ENCODE results near the gene MACROD2. TPM values are rescaled to one million over a fixed set of nuclear protein-coding genes. Genes with fewer than 3 reads are reported as not detected.

Gene MACROD2
- polyA plus RNA-seq, 1 donor (not counting 4 experiments of a cell fraction or from before 2014, with no cell fraction given), result 0.71 TPM

DNA sequence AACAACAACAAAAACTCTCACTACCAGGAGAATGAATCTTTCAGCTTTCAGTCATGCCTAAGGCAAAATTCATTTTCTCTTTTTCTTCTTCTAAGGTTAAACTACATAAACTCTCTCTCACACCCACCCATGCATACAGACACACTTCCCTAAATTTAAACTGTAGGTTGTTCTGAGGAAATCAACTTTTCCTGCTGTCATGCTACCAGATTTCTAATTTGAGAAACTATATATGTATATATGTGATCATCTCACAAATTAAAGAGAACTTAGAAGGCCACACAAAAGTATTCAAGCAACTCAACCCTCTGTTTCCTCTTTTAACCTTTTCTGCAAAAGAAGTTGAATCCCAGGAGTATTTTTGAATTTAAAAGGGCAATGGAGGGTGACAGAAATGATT, 2045.4 kb downstream of the MACROD2 start:
- Histone ChIP-seq H3K9me1 (ENCODE audit: control insufficient read depth, extremely low read depth, insufficient read depth, low read length) (no peaks in the 10 kb centered on the region), H3K9ac (ENCODE audit: control insufficient read depth, extremely low read depth, insufficient read depth, low read length) (no peak overlapping the region), H4K20me1 (ENCODE audit: control insufficient read depth, extremely low read depth, insufficient read depth, low read length) (no peaks in the 10 kb centered on the region), H3K9me3 (ENCODE audit: control insufficient read depth, low read depth, low read length) (no peaks in the 10 kb centered on the region), H3K27ac (ENCODE audit: control insufficient read depth, insufficient read depth, low read length) (no peak overlapping the region), H3K4me1 (ENCODE audit: control insufficient read depth, extremely low read depth, insufficient read depth, low read length) (no peaks in the 10 kb centered on the region), H3K36me3 (ENCODE audit: control insufficient read depth in 2 of 2, extremely low read depth in 1 of 2, insufficient read depth in 2 of 2, low read length in 2 of 2) (no peaks in the 10 kb centered on the region), H3K79me2 (ENCODE audit: control insufficient read depth, insufficient read depth, low read length) (no peaks in the 10 kb centered on the region), H3K4me3 (ENCODE audit: control insufficient read depth in 2 of 3, extremely low read depth in 1 of 3, insufficient read depth in 2 of 3, low read depth in 1 of 3, low read length in 3 of 3) (no peak overlapping the region), H3K4me2 (ENCODE audit: control insufficient read depth, extremely low read depth, insufficient read depth, low read depth, low read length) (no peak overlapping the region), H2AFZ (ENCODE audit: control insufficient read depth, low read length) (no peak overlapping the region), H3K27me3 (ENCODE audit: control insufficient read depth, extremely low read depth, insufficient read depth, low read length) (no peaks in the 10 kb centered on the region)
- dilution Hi-C loops (cut with MboI; ENCODE audit: extremely low pct_ligation_motif_present, low sequenced_read_pairs), result no loop called here
- TF ChIP-seq, protein P1, sequence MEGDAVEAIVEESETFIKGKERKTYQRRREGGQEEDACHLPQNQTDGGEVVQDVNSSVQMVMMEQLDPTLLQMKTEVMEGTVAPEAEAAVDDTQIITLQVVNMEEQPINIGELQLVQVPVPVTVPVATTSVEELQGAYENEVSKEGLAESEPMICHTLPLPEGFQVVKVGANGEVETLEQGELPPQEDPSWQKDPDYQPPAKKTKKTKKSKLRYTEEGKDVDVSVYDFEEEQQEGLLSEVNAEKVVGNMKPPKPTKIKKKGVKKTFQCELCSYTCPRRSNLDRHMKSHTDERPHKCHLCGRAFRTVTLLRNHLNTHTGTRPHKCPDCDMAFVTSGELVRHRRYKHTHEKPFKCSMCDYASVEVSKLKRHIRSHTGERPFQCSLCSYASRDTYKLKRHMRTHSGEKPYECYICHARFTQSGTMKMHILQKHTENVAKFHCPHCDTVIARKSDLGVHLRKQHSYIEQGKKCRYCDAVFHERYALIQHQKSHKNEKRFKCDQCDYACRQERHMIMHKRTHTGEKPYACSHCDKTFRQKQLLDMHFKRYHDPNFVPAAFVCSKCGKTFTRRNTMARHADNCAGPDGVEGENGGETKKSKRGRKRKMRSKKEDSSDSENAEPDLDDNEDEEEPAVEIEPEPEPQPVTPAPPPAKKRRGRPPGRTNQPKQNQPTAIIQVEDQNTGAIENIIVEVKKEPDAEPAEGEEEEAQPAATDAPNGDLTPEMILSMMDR (optimal IDR thresholded peaks at IDR 0.05 in 1 of 3, IDR thresholded peaks at IDR 0.05 in 1 of 3, conservative IDR thresholded peaks at IDR 0.05 in 1 of 3; ENCODE audit: extremely low read depth in 1 of 3, insufficient read depth in 2 of 3, low read length in 3 of 3), result no peak
- TF ChIP-seq EZH2 (IDR thresholded peaks at IDR 0.05; ENCODE audit: low read length), result no peak
- DNase-seq (ENCODE audit: low read depth, low spot score), result no peak
- FAIRE-seq, result no peak

DNA sequence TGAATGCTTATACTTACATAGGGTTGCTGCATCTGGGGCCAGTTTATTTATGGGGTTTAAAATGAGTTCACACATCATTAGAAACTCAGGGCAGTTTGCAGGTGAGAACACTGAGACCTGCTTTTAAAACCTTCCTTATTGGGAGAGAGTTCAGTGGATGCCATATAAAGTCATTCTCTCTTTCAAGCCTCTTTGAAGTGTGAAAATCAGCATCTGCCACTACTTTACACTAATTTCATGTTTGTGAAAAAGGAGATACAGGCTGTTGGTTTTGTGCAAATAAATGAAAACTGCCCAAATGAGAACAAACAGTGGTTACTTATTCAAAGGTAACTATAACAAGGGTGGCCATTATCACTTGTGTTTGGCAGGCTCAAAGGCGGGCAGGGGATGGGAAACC, 2047.4 kb downstream of the MACROD2 start:
- no peak for FAIRE-seq
- Histone ChIP-seq H3K4me2 (ENCODE audit: control insufficient read depth, extremely low read depth, insufficient read depth, low read depth, low read length) (no peak overlapping the region), H3K4me3 (ENCODE audit: control insufficient read depth in 2 of 3, extremely low read depth in 1 of 3, insufficient read depth in 2 of 3, low read depth in 1 of 3, low read length in 3 of 3) (no peak overlapping the region), H4K20me1 (ENCODE audit: control insufficient read depth, extremely low read depth, insufficient read depth, low read length) (no peaks in the 10 kb centered on the region), H3K27me3 (ENCODE audit: control insufficient read depth, extremely low read depth, insufficient read depth, low read length) (no peaks in the 10 kb centered on the region), H3K36me3 (ENCODE audit: control insufficient read depth in 2 of 2, extremely low read depth in 1 of 2, insufficient read depth in 2 of 2, low read length in 2 of 2) (no peaks in the 10 kb centered on the region), H3K9me3 (ENCODE audit: control insufficient read depth, low read depth, low read length) (no peaks in the 10 kb centered on the region), H3K4me1 (ENCODE audit: control insufficient read depth, extremely low read depth, insufficient read depth, low read length) (no peaks in the 10 kb centered on the region), H3K9ac (ENCODE audit: control insufficient read depth, extremely low read depth, insufficient read depth, low read length) (no peak overlapping the region), H2AFZ (ENCODE audit: control insufficient read depth, low read length) (no peak overlapping the region), H3K79me2 (ENCODE audit: control insufficient read depth, insufficient read depth, low read length) (no peaks in the 10 kb centered on the region), H3K27ac (ENCODE audit: control insufficient read depth, insufficient read depth, low read length) (no peak overlapping the region), H3K9me1 (ENCODE audit: control insufficient read depth, extremely low read depth, insufficient read depth, low read length) (no peaks in the 10 kb centered on the region)
- no peak for TF ChIP-seq EZH2 (IDR thresholded peaks at IDR 0.05; ENCODE audit: low read length)
- TF ChIP-seq, protein P1 (optimal IDR thresholded peaks at IDR 0.05 in 1 of 3, IDR thresholded peaks at IDR 0.05 in 1 of 3, conservative IDR thresholded peaks at IDR 0.05 in 1 of 3; ENCODE audit: extremely low read depth in 1 of 3, insufficient read depth in 2 of 3, low read length in 3 of 3), result no peak
- dilution Hi-C loops (cut with MboI; ENCODE audit: extremely low pct_ligation_motif_present, low sequenced_read_pairs), result no loop called here
- DNase-seq (ENCODE audit: low read depth, low spot score), result no peak
